Ammon's horn (tissue), 1 donor: ENCODE measurements around the gene ODAM.
"Not testable (repeated sequence)": the region's sequence is repeated elsewhere in the genome, so short reads cannot be mapped to it uniquely, and the experiment has no call there.

Experiments
- DNase-seq: peaks from one replicate; pipeline ENCODE4 v3.0.0-alpha.2; 2016; ENCODE audit warnings: low spot score

The ODAM gene

GRCh38 chr4:70221818-70222217 lies 26.3 kb downstream of the ODAM start:
- not testable (repeated sequence) for DNase-seq

- no peak for DNase-seq
Measured at GRCh38 chr4:70225824-70226223, 30.3 kb downstream of the ODAM start, which contains the start of gene FDCSP. TSS of gene FDCSP (plus strand) at chr4:70226124. CDS start at chr4:70231195, 5,071 bp downstream.

- DNase-seq: no peak
Measured at GRCh38 chr4:70236125-70236524, 40.6 kb downstream of the ODAM start.

- DNase-seq: no peak
Measured at GRCh38 chr4:70239131-70239883, 43.8 kb downstream of the ODAM start.

GRCh38 chr4:70239884-70240591 lies 44.5 kb downstream of the ODAM start:
- no peak for DNase-seq

- DNase-seq: not testable (repeated sequence)
Measured at GRCh38 chr4:70242297-70242696, 46.8 kb downstream of the ODAM start, which contains the start of gene CSN3. TSS of gene CSN3 (plus strand) at chr4:70242597. CDS start at chr4:70244820, 2,223 bp downstream.

GRCh38 chr4:70243091-70243490 lies 47.6 kb downstream of the ODAM start:
- no peak for DNase-seq

GRCh38 chr4:70251250-70251944 lies 55.9 kb downstream of the ODAM start:
- no peak for DNase-seq

- no peak for DNase-seq
Measured at GRCh38 chr4:70251945-70252277, 56.4 kb downstream of the ODAM start.
